ENCODE data around the gene NFATC2.

Gene NFATC2

GRCh38 chr20:51354769-51355319, 187.7 kb downstream of the NFATC2 start (continued):
- TF ChIP-seq RBAK (tag by site-specific recombination; IDR thresholded peaks at IDR 0.05) (no peak), ZSCAN4 (tag by site-specific recombination; IDR thresholded peaks at IDR 0.05) (no peak), ZNF596 (tag by site-specific recombination; IDR thresholded peaks at IDR 0.05) (no peak), BCL11A (tag by site-specific recombination; IDR thresholded peaks at IDR 0.05; ENCODE audit: low read depth) (no peak), ZNF610 (tag by site-specific recombination; IDR thresholded peaks at IDR 0.05; ENCODE audit: borderline replicate concordance) (no peak), ZNF48 (tag by site-specific recombination; IDR thresholded peaks at IDR 0.05) (no peak), TRIM28 (IDR thresholded peaks at IDR 0.05; ENCODE audit: borderline replicate concordance, low read length) (no peak), ZNF280D (tag by site-specific recombination; IDR thresholded peaks at IDR 0.05) (no peak), ZNF114 (tag by site-specific recombination; IDR thresholded peaks at IDR 0.05) (no peak), ZFHX2 (tag by site-specific recombination; conservative IDR thresholded peaks at IDR 0.05) (0 out of 2 replicates have a peak, but pooled peaks have one; percentile 24), ZEB2 (tag by site-specific recombination; IDR thresholded peaks at IDR 0.05) (peak; percentile 51; the same call in 1 of the 2 replicates), GLI2 (tag by site-specific recombination; IDR thresholded peaks at IDR 0.05; ENCODE audit: borderline replicate concordance, low read depth) (no peak), HOXD13 (CRISPR knock-in tag; IDR thresholded peaks at IDR 0.05; ENCODE audit: borderline replicate concordance) (no peak), OVOL3 (tag by site-specific recombination; IDR thresholded peaks at IDR 0.05) (no peak), ZNF621 (tag by site-specific recombination; IDR thresholded peaks at IDR 0.05) (no peak), KLF9 (tag by site-specific recombination; IDR thresholded peaks at IDR 0.05; ENCODE audit: low read depth) (no peak), ZNF654 (tag by site-specific recombination; IDR thresholded peaks at IDR 0.05; ENCODE audit: low read depth) (no peak), ZNF513 (tag by site-specific recombination; IDR thresholded peaks at IDR 0.05) (no peak), PRDM1 (tag by site-specific recombination; IDR thresholded peaks at IDR 0.05) (no peak), ZNF266 (tag by site-specific recombination; IDR thresholded peaks at IDR 0.05; ENCODE audit: low read depth) (no peak), GLIS1 (tag by site-specific recombination; IDR thresholded peaks at IDR 0.05) (no peak; the same call in 1 of the 2 replicates), ZNF138 (tag by site-specific recombination; IDR thresholded peaks at IDR 0.05; ENCODE audit: borderline replicate concordance) (no peak), PATZ1 (tag by site-specific recombination; IDR thresholded peaks at IDR 0.05) (no peak), ZNF585B (tag by site-specific recombination; IDR thresholded peaks at IDR 0.05) (no peak), ZNF664 (tag by site-specific recombination; IDR thresholded peaks at IDR 0.05) (no peak), REST (tag by site-specific recombination; IDR thresholded peaks at IDR 0.05) (no peak), ZNF645 (tag by site-specific recombination; IDR thresholded peaks at IDR 0.05) (no peak), ZNF335 (tag by site-specific recombination; conservative IDR thresholded peaks at IDR 0.05) (no peak), ZNF416 (tag by site-specific recombination; IDR thresholded peaks at IDR 0.05) (no peak)

Data from HEK293 (cell line).